Right lobe of liver (tissue), 6 donors: ENCODE results near the gene DIS3L2. TPM values are rescaled to one million over a fixed set of nuclear protein-coding genes. Genes with fewer than 3 reads are reported as not detected.
A peak's percentile ranks its signal among the peaks of the same experiment; 100 is the strongest.
"Not testable (repeated sequence)": the region's sequence is repeated elsewhere in the genome, so short reads cannot be mapped to it uniquely, and the experiment has no call there.

Experiments used
- ATAC-seq, 4 donors: fragments of 200-7000 bp; cut with Tn5 transposase; one replicate each; pipeline ENCODE4 v1.9.1; 2020; ENCODE audit warnings: mild to moderate bottlenecking in 4 of 4, moderate library complexity in 4 of 4
- DNase-seq, 3 donors: peaks; one replicate each; pipeline ENCODE4 v3.0.0-alpha.2; 2020
- H3K27ac ChIP-seq, 3 donors: fragments of 200-600 bp; one replicate each; pipeline ENCODE4 v1.8.0; 2022
- H3K27me3 ChIP-seq, 2 donors: fragments of 200-600 bp; one replicate each; pipeline ENCODE4 v1.8.0; 2022
- H3K36me3 ChIP-seq, 4 donors: fragments of 200-600 bp; sonication (generic) in 1 of 4; one replicate each; pipeline versions ENCODE4 v1.5.1 to v1.8.0; 2017 to 2022; ENCODE audit warnings: control low read depth in 1 of 4
- H3K4me1 ChIP-seq, 4 donors: fragments of 200-600 bp; sonication (generic) in 1 of 4; one replicate each; pipeline versions ENCODE4 v1.5.1 to v1.8.0; 2017 to 2022; ENCODE audit warnings: control low read depth in 1 of 4
- H3K4me3 ChIP-seq, 3 donors: fragments of 200-600 bp; one replicate each; pipeline ENCODE4 v1.8.0; 2022
- H3K9me3 ChIP-seq, 4 donors: fragments of 200-600 bp; sonication (generic) in 1 of 4; one replicate each; pipeline versions ENCODE4 v1.5.1 to v1.8.0; 2017 to 2022; ENCODE audit warnings: control low read depth in 1 of 4
- POLR2A ChIP-seq: fragments of 450-650 bp; IDR thresholded peaks from one replicate; pipeline ENCODE4 v1.6.1; 2017; ENCODE audit warnings: antibody characterized with exemption, mild to moderate bottlenecking
- WGBS: methylation state at CpG from one replicate; pipeline ENCODE4 v1.1.6; 2018; ENCODE audit warnings: low coverage, low lambda C conversion rate; ENCODE audit not compliant: insufficient coverage; ENCODE audit errors: missing lambda C conversion rate; 5-methylcytosine and 5-hydroxymethylcytosine counted together
- intact Hi-C, 2 donors: fragments of 100-400 bp; cut with DNase I; formaldehyde crosslinking; loops; one replicate each; pipeline versions ENCODE4 v1.11.2 to v1.14.1; 2022
- total RNA-seq, 6 experiments: library from RNA; depleted of rRNA in 2 of 6; stranded (reverse); fragments of >200 nt in 2 of 6; fragmentation: NEBNext Ultra II Directional in 3 of 6; extraction: Animal tissue kit (Norgen Biotek cat#: 25700) in 3 of 6; gene quantifications; one replicate each; pipeline versions ENCODE4 v1.1.0 to v1.2.4, GENCODE V29; 2016 to 2023
- TF ChIP-seq, protein P1 (sequence below), 4 donors: fragments of 200-600 bp in 3 of 4; fragments of 450-650 bp in 1 of 4; IDR thresholded peaks; one replicate each; pipeline versions ENCODE4 v1.5.1 to v1.8.0; 2016 to 2022; ENCODE audit warnings: antibody characterized with exemption in 4 of 4, mild to moderate bottlenecking in 2 of 4
- donor health status: DM: no; HTN: yes; CAD: no.
- donor health status: DM: no; HTN: no; CAD: no.
- donor health status: DM: no; HTN: no; CAD: no.
- donor health status: DM: no; HTN: yes; CAD: no.
- donor health status: DM: no; HTN: yes; CAD: no.

Gene DIS3L2
- total RNA-seq, 6 experiments from 2014 or later = 8.1 to 22.3 (median 16.7) TPM

DNA sequence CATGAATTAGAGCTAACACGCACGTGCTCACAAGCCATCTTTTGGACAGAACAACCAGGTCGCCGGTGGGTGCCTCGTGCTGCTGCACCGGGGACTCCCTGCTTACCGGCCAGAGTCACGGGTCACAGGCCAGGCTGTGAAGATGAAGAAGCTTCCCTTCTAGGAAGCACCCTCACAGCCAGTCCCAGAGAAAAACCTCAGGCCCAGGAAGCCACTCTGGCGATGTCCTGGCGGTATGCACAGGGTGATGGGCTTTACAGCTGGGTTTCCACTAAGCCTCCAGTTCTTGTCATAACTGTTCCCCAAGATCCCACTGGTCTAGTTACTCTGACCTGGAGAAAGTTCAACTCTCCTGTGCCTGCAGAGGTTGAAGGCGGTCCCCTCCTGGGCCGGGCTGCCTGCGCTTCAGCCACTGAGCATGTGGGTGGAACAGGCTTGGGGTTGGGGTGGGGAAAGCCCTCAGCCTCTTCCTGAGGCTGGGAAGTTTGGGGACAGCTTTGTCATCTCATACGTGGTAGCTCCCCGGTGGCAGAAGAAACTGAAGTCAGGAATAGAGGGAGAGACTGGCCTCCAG is 15.2 kb upstream of the DIS3L2 start:
- Histone ChIP-seq H3K27me3 (no peaks in the 10 kb centered on the region), H3K4me3 (no peak overlapping the region), H3K4me1 (peaks cover 0 to 16% (median 0%) of the 10 kb centered on the region in 4 donors), H3K9me3 (no peaks in the 10 kb centered on the region), H3K27ac (no peak overlapping the region), H3K36me3 (no peaks in the 10 kb centered on the region)
- intact Hi-C loops = no loop called here
- DNase-seq (no peak), ATAC-seq (no peak)
- WGBS = 85% methylated on average over 5 of the region's 15 CpGs
- TF ChIP-seq POLR2A = no peak
- TF ChIP-seq, protein P1, sequence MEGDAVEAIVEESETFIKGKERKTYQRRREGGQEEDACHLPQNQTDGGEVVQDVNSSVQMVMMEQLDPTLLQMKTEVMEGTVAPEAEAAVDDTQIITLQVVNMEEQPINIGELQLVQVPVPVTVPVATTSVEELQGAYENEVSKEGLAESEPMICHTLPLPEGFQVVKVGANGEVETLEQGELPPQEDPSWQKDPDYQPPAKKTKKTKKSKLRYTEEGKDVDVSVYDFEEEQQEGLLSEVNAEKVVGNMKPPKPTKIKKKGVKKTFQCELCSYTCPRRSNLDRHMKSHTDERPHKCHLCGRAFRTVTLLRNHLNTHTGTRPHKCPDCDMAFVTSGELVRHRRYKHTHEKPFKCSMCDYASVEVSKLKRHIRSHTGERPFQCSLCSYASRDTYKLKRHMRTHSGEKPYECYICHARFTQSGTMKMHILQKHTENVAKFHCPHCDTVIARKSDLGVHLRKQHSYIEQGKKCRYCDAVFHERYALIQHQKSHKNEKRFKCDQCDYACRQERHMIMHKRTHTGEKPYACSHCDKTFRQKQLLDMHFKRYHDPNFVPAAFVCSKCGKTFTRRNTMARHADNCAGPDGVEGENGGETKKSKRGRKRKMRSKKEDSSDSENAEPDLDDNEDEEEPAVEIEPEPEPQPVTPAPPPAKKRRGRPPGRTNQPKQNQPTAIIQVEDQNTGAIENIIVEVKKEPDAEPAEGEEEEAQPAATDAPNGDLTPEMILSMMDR (IDR thresholded peaks at IDR 0.05) = no peak

GRCh38 chr2:231947112-231947511 is 14.4 kb upstream of the DIS3L2 start:
- H3K36me3 ChIP-seq, H3K9me3 ChIP-seq, H3K4me1 ChIP-seq, H3K4me3 ChIP-seq, intact Hi-C loops, DNase-seq, H3K27ac ChIP-seq, H3K27me3 ChIP-seq, ATAC-seq: not testable (repeated sequence)
- 79% methylated on average over 7 of the region's 11 CpGs for WGBS

GRCh38 chr2:231947694-231948093 is 13.8 kb upstream of the DIS3L2 start:
- Histone ChIP-seq H3K4me1 (peaks cover 0 to 3% (median 0%) of the 10 kb centered on the region in 4 donors), H3K9me3 (no peaks in the 10 kb centered on the region), H3K27ac (no peak overlapping the region), H3K4me3 (no peak overlapping the region), H3K27me3 (no peaks in the 10 kb centered on the region), H3K36me3 (no peaks in the 10 kb centered on the region)
- ATAC-seq (no peak), DNase-seq (no peak)
- no peak for TF ChIP-seq POLR2A
- TF ChIP-seq, protein P1 (IDR thresholded peaks at IDR 0.05) = no peak
- intact Hi-C loops = no loop called here
- 58% methylated on average over 5 of the region's 7 CpGs for WGBS

DNA sequence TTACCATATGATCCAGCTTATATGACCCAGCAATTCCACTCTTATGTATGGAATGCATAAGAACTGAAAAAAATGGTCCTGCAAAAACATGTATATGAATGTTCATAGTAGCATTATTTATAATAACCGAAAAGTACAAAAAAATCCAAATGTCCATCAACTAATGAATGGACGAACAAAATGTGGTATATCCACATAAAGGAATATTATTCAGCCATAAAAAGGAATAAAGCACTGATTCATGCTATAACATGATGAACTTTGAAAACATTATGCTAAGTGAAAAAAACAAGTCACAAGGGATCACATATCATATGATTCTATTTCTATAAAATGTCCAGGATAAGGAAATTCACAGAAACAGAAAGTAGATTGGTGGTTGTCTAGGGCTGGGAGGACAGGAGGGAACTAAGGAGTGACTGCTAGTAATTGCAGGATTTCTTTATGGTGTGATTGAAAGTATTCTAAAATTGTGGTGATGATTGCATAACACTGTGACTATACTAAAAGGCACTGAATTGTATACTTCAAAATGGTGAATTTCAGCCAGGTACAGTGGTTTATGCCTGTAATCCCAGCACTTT is 10.0 kb upstream of the DIS3L2 start:
- intact Hi-C loops = no loop called here
- Histone ChIP-seq H3K27ac (no peak overlapping the region), H3K36me3 (no peaks in the 10 kb centered on the region), H3K4me1 (no peaks in the 10 kb centered on the region), H3K4me3 (no peak overlapping the region), H3K9me3 (no peaks in the 10 kb centered on the region), H3K27me3 (no peaks in the 10 kb centered on the region)
- TF ChIP-seq POLR2A = no peak
- TF ChIP-seq, protein P1 (IDR thresholded peaks at IDR 0.05) = no peak
- WGBS = 45% methylated on average over 2 of the region's 2 CpGs
- DNase-seq (no peak), ATAC-seq (no peak)

DNA sequence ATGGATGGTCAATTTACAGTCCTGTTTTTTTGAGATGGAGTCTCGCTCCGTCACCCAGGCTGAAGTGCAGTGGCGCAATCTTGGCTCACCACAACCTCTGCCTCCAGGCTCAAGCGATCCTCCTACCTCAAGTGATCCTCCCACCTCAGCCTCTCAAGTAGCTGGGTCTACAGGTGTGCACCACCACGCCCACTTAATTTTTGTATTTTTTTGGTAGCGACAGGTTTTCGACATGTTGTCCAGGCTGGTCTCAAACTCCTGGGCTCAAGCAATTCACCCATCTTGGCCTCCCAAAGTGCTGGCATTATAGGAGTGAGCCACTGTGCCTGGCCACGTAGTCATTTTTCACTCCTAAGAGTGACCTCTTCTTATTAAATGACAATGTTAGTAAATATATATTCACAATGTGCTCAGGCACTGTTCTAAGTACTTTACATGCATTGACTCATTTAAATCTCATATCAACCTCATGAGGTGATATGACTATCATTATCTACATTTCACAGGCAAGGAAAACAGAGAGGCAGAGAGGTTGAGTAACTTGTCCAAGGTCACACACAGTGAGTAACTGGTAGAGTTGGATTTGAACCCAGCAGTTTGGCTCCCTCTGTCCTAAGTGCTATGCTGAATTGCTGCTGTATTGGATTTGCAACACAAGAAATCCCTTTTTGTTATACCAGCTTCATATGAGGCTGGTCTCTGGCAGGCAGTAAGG is 5.6 kb upstream of the DIS3L2 start:
- H3K4me1 ChIP-seq = peaks cover 0 to 8% (median 0%) of the 10 kb centered on the region in 4 donors
- WGBS = 91% methylated on average over 8 of the region's 8 CpGs
- H3K9me3 ChIP-seq = no peaks in the 10 kb centered on the region
- H3K36me3 ChIP-seq = no peaks in the 10 kb centered on the region
- ATAC-seq (peak in 1 of 4 donors; percentile 37), DNase-seq (no peak)
- intact Hi-C loops = no loop called here
- TF ChIP-seq, protein P1 (IDR thresholded peaks at IDR 0.05) = no peak
- TF ChIP-seq POLR2A = no peak
- no peak overlapping the region for H3K27ac ChIP-seq
- H3K27me3 ChIP-seq = no peaks in the 10 kb centered on the region
- H3K4me3 ChIP-seq = no peak overlapping the region
